ENCODE measurements around the gene UST. TPM values are rescaled to one million over a fixed set of nuclear protein-coding genes. Genes with fewer than 3 reads are reported as not detected.
"Not testable (repeated sequence)": the region's sequence is repeated elsewhere in the genome, so short reads cannot be mapped to it uniquely, and the experiment has no call there.

UST gene
- total RNA-seq, 1 experiment from 2014 or later: 6.8 TPM

- DNase-seq (ENCODE audit: low read depth): peak; percentile 77
Observed at GRCh38 chr6:148868314-148868713, 121.5 kb downstream of the UST start.

GRCh38 chr6:148868901-148869300 is 122.1 kb downstream of the UST start:
- DNase-seq (ENCODE audit: low read depth): no peak

- peak; percentile 97 for DNase-seq (ENCODE audit: low read depth)
Observed at GRCh38 chr6:148869585-148869984, 122.8 kb downstream of the UST start.

- DNase-seq (ENCODE audit: low read depth): no peak
Observed at GRCh38 chr6:148873154-148873553, 126.3 kb downstream of the UST start.

GRCh38 chr6:148873868-148874267 is 127.0 kb downstream of the UST start:
- no peak for DNase-seq (ENCODE audit: low read depth)

GRCh38 chr6:148874698-148875293 is 128.0 kb downstream of the UST start:
- peak; percentile 40 for DNase-seq (ENCODE audit: low read depth)

GRCh38 chr6:148878683-148879082 is 131.9 kb downstream of the UST start:
- no peak for DNase-seq (ENCODE audit: low read depth)

- DNase-seq (ENCODE audit: low read depth): not testable (repeated sequence)
Observed at GRCh38 chr6:148880742-148881141, 133.9 kb downstream of the UST start.

- DNase-seq (ENCODE audit: low read depth): no peak
Observed at GRCh38 chr6:148881593-148882311, 134.9 kb downstream of the UST start.

- no peak for DNase-seq (ENCODE audit: low read depth)
Observed at GRCh38 chr6:148883270-148883669, 136.4 kb downstream of the UST start.

GRCh38 chr6:148884461-148884860 is 137.6 kb downstream of the UST start:
- no peak for DNase-seq (ENCODE audit: low read depth)

GRCh38 chr6:148885136-148885865 is 138.5 kb downstream of the UST start:
- peak; percentile 77 for DNase-seq (ENCODE audit: low read depth)

GRCh38 chr6:148885925-148886845 is 139.4 kb downstream of the UST start:
- DNase-seq (ENCODE audit: low read depth): no peak

GRCh38 chr6:148887181-148887580 is 140.4 kb downstream of the UST start:
- peak; percentile 87 for DNase-seq (ENCODE audit: low read depth)

- no peak for DNase-seq (ENCODE audit: low read depth)
Observed at GRCh38 chr6:148888856-148889255, 142.0 kb downstream of the UST start.

- DNase-seq (ENCODE audit: low read depth): no peak
Observed at GRCh38 chr6:148890096-148890495, 143.3 kb downstream of the UST start.

- no peak for DNase-seq (ENCODE audit: low read depth)
Observed at GRCh38 chr6:148890652-148891404, 144.0 kb downstream of the UST start.

GRCh38 chr6:148891405-148891783 is 144.6 kb downstream of the UST start:
- DNase-seq (ENCODE audit: low read depth): no peak

GRCh38 chr6:148892247-148892646 is 145.4 kb downstream of the UST start:
- no peak for DNase-seq (ENCODE audit: low read depth)

GRCh38 chr6:148893073-148893472 is 146.2 kb downstream of the UST start:
- no peak for DNase-seq (ENCODE audit: low read depth)

GRCh38 chr6:148893481-148893880 is 146.7 kb downstream of the UST start:
- DNase-seq (ENCODE audit: low read depth): no peak

Measured in RPMI7951 (cell line).